GM23338 (cell line): Measurements from ENCODE around the gene TLR7.

Source experiments
- CTCF ChIP-seq, 2 experiments: fragments of 200-600 bp in 1 of 2; sonication (generic) in 1 of 2; conservative IDR thresholded peaks; 2 replicates each; pipeline versions ENCODE4 v1.5.1 to v1.6.1; 2016 to 2017; ENCODE audit warnings: antibody characterized with exemption in 2 of 2, low read depth in 2 of 2, mild to moderate bottlenecking in 2 of 2, moderate library complexity in 1 of 2
- EZH2phosphoT487 ChIP-seq: fragments of 200-600 bp; sonication (generic); IDR thresholded peaks from one replicate; pipeline ENCODE4 v1.8.1; 2018; ENCODE audit warnings: antibody characterized with exemption; ENCODE audit not compliant: unreplicated experiment
- POLR2AphosphoS5 ChIP-seq: IDR thresholded peaks from 2 replicates; pipeline ENCODE4 v1.6.1; 2016; ENCODE audit warnings: antibody characterized with exemption, low read depth

- TF ChIP-seq EZH2phosphoT487: no peak
- TF ChIP-seq CTCF (conservative IDR thresholded peaks at IDR 0.05; ENCODE audit: low read depth in 2 of 2): no peak
- no peak for TF ChIP-seq POLR2AphosphoS5
Observed at GRCh38 chrX:12825801-12826200, 41.1 kb upstream of the TLR7 start.
